K562 (cell line): ENCODE measurements around the gene COL4A1. TPM values are rescaled to one million over a fixed set of nuclear protein-coding genes. Genes with fewer than 3 reads are reported as not detected.

Experiments
- ATAC-seq: fragments of 200-7000 bp; cut with Tn5 transposase; 3 replicates; pipeline ENCODE4 v1.9.1; 2020; ENCODE audit warnings: moderate library complexity
- BruUV-seq: library from RNA; stranded (reverse); fragments of 400-500 nt; replicated peaks from 2 replicates; lab custom pipeline; 2021; lab: Mats Ljungman, UMichigan
- CTCF ChIA-PET: fragments of 300-600 bp; formaldehyde crosslinking; extraction: SDS; loops from one replicate; lab custom pipeline; 2021; ENCODE audit warnings: low intra/inter-chr PET ratio; lab: Yijun Ruan, JAX
- POLR2A ChIA-PET: fragments of 300-600, 350-650 bp; sonication (Branson Sonifier 250); formaldehyde crosslinking; extraction: SDS; loops from one replicate; lab custom pipeline; 2021; ENCODE audit warnings: antibody characterized with exemption, inconsistent platforms; lab: Yijun Ruan, JAX
- DNase-seq, 4 experiments: peaks; one replicate each; pipeline versions ENCODE4 v3.0.0 to v3.0.0-alpha.2; 2011 to 2018; ENCODE audit warnings: low spot score in 3 of 4, mixed read lengths in 3 of 4; ENCODE audit errors: extremely low read depth in 1 of 4
- FAIRE-seq: peaks from 2 replicates; lab custom pipeline; 2011; peaks lifted over from hg19 to GRCh38; lab: Jason Lieb, UNC
- H2AFZ ChIP-seq: 2 replicates; pipeline ENCODE4 v1.6.0; 2011; ENCODE audit warnings: low read depth, low read length, control low read depth, inconsistent platforms
- H3K27ac ChIP-seq: fragments of 200-600 bp; 3 replicates; pipeline ENCODE4 v1.8.0; 2011; ENCODE audit warnings: low read depth, mild to moderate bottlenecking, control low read depth, inconsistent platforms, low read length, moderate library complexity, mixed read lengths; ENCODE audit errors: extremely low read depth
- H3K27me3 ChIP-seq, 2 experiments: fragments of 300-600 bp in 1 of 2; 2 replicates in 1 of 2; 3 replicates in 1 of 2; pipeline versions ENCODE4 v1.6.0 to v1.8.0; 2011; ENCODE audit warnings: inconsistent platforms in 2 of 2, low read length in 2 of 2, mild to moderate bottlenecking in 1 of 2, mixed read lengths in 1 of 2, moderate library complexity in 1 of 2; ENCODE audit not compliant: control insufficient read depth in 2 of 2, insufficient read depth in 2 of 2
- H3K36me3 ChIP-seq: fragments of 300-600 bp; 3 replicates; pipeline ENCODE4 v1.8.0; 2011; ENCODE audit warnings: mild to moderate bottlenecking, low read length, inconsistent platforms; ENCODE audit not compliant: control insufficient read depth, insufficient read depth
- H3K4me1 ChIP-seq, 2 experiments: fragments of 200-600 bp in 1 of 2; replicated peaks in 1 of 2; 2 replicates in 1 of 2; 3 replicates in 1 of 2; pipeline versions ENCODE4 v1.5.1 to v1.8.0; 2011; ENCODE audit warnings: inconsistent platforms in 2 of 2, low read length in 2 of 2, mild to moderate bottlenecking in 1 of 2, mixed read lengths in 1 of 2, moderate library complexity in 1 of 2; ENCODE audit not compliant: control insufficient read depth in 2 of 2, insufficient read depth in 2 of 2
- H3K4me2 ChIP-seq: 2 replicates; pipeline ENCODE4 v1.6.1; 2011; ENCODE audit warnings: low read length, control low read depth, inconsistent platforms, mixed read lengths; ENCODE audit not compliant: insufficient read depth
- H3K4me3 ChIP-seq: fragments of 200-600 bp; sonication (generic), shearing (Covaris generic); 2 replicates; pipeline ENCODE4 v1.5.1; 2016; ENCODE audit warnings: control low read depth, inconsistent platforms
- H3K79me2 ChIP-seq: fragments of 200-600 bp; 3 replicates; pipeline ENCODE4 v1.8.0; 2011; ENCODE audit warnings: low read length, inconsistent platforms; ENCODE audit not compliant: control insufficient read depth, insufficient read depth
- H3K9ac ChIP-seq, 2 experiments: 2 replicates each; pipeline versions ENCODE4 v1.6.0 to v1.6.1; 2011; ENCODE audit warnings: low read depth in 2 of 2, low read length in 2 of 2, control low read depth in 1 of 2, inconsistent platforms in 1 of 2, mild to moderate bottlenecking in 1 of 2, mixed read lengths in 1 of 2; ENCODE audit not compliant: insufficient read depth in 1 of 2
- H3K9me1 ChIP-seq: one replicate; pipeline ENCODE4 v1.6.0; 2011; ENCODE audit warnings: inconsistent platforms, mild to moderate bottlenecking, low read length, moderate library complexity; ENCODE audit not compliant: control insufficient read depth, insufficient read depth
- H3K9me3 ChIP-seq: replicated peaks from 2 replicates; pipeline ENCODE4 v1.5.1; 2011; ENCODE audit warnings: low read depth, low read length, inconsistent platforms; ENCODE audit not compliant: control insufficient read depth, insufficient read depth
- H4K20me1 ChIP-seq: replicated peaks from 2 replicates; pipeline ENCODE4 v1.6.1; 2011; ENCODE audit warnings: low read length, inconsistent platforms, mixed read lengths; ENCODE audit not compliant: control insufficient read depth, insufficient read depth
- CEBPG ChIP-seq, 3 experiments: fragments of 200-800 bp in 1 of 3; sonication (Bioruptor generic) in 1 of 3; sonication (generic) in 1 of 3; formaldehyde crosslinking in 1 of 3; IDR thresholded peaks in 2 of 3; conservative IDR thresholded peaks in 1 of 3; 2 replicates each; pipeline versions ENCODE4 v1.6.1 to v1.8.0; 2016 to 2022; ENCODE audit warnings: missing compliant biosample characterization in 2 of 3, missing genetic modification characterization in 2 of 3, mild to moderate bottlenecking in 1 of 3, missing genetic modification reagents in 1 of 3
- FOXJ2 ChIP-seq: fragments of 200-800 bp; sonication (Bioruptor generic); IDR thresholded peaks from 2 replicates; pipeline ENCODE4 v1.6.1; 2016; ENCODE audit warnings: missing genetic modification characterization, missing compliant biosample characterization
- ILF3 ChIP-seq: fragments of 450-650 bp; IDR thresholded peaks from 2 replicates; pipeline ENCODE4 v1.6.1; 2018; ENCODE audit warnings: antibody characterized with exemption, mild to moderate bottlenecking, moderate library complexity, borderline replicate concordance
- MTA3 ChIP-seq: fragments of 450-650 bp; formaldehyde crosslinking; IDR thresholded peaks from 2 replicates; pipeline ENCODE4 v1.6.1; 2017; ENCODE audit warnings: mild to moderate bottlenecking, borderline replicate concordance
- MYBL2 ChIP-seq, 2 experiments: fragments of 450-650 bp in 1 of 2; sonication (generic) in 1 of 2; formaldehyde crosslinking in 1 of 2; IDR thresholded peaks; 2 replicates each; pipeline versions ENCODE4 v1.6.1 to v1.8.1; 2017 to 2022; ENCODE audit warnings: borderline replicate concordance in 1 of 2, inconsistent platforms in 1 of 2, low read depth in 1 of 2, mild to moderate bottlenecking in 1 of 2, missing genetic modification reagents in 1 of 2, moderate library complexity in 1 of 2
- PRDM10 ChIP-seq: fragments of 450-650 bp; IDR thresholded peaks from 2 replicates; pipeline ENCODE4 v1.6.1; 2018; ENCODE audit not compliant: partially characterized antibody
- TARDBP ChIP-seq: fragments of 450-650 bp; IDR thresholded peaks from 2 replicates; pipeline ENCODE4 v1.6.1; 2016
- WGBS: fragments of 100-300 bp; shearing (Covaris generic); methylation state at CpG from one replicate; pipeline ENCODE4 v1.1.6; 2016; ENCODE audit warnings: low coverage, mixed read lengths; ENCODE audit not compliant: insufficient coverage; ENCODE audit errors: missing lambda C conversion rate; 5-methylcytosine and 5-hydroxymethylcytosine counted together
- in situ Hi-C: fragments of 300-500 bp; cut with MboI; formaldehyde crosslinking; loops from 4 replicates; pipeline ENCODE4 v1.15.0; 2018; ENCODE audit warnings: inconsistent platforms, mixed read lengths
- intact Hi-C: fragments of 100-400 bp; cut with micrococcal nuclease; formaldehyde crosslinking; loops from 2 replicates; pipeline ENCODE4 v1.14.2; 2022
- polyA plus RNA-seq, 8 experiments: library from polyadenylated mRNA; depleted of rRNA in 4 of 8; stranded (reverse) in 5 of 8; unstranded in 3 of 8; fragments of >200 nt; fragmentation: Nextera tagmentation in 2 of 8; fragmentation: Illumina TruSeq in 1 of 8; extraction: Ambion mirVana in 2 of 8; extraction: Trizol in 1 of 8; gene quantifications; 2 replicates each; pipeline versions ENCODE4 v1.2.1 to v1.2.3, GENCODE V29; 2011 to 2014; ENCODE audit warnings: inconsistent platforms in 1 of 8, missing spikeins in 1 of 8
- total RNA-seq, 7 experiments: library from RNA; depleted of rRNA in 6 of 7; stranded (reverse); fragments of >200 nt in 6 of 7; fragmentation: Illumina TruSeq in 2 of 7; extraction: Trizol in 2 of 7; gene quantifications; 2 replicates each; pipeline versions ENCODE4 v1.2.1 to v1.2.3, GENCODE V29; 2011 to 2021; ENCODE audit warnings: low replicate concordance in 1 of 7

COL4A1 gene
- total and polyA plus RNA-seq, 9 of the 15 experiments (the other 6 are each of a cell fraction or from before 2014, with no cell fraction given), result 0.35 TPM; not detected in 8

GRCh38 chr13:110326263-110326904 lies 19.4 kb upstream of the COL4A1 start (continued):
- TF ChIP-seq CEBPG (CRISPR knock-in tag; IDR thresholded peaks at IDR 0.05) (no peak), CEBPG (tag; conservative IDR thresholded peaks at IDR 0.05 in 1 of 2, IDR thresholded peaks at IDR 0.05 in 1 of 2) (no peak), TARDBP (no peak), ILF3 (no peak)
- TF ChIP-seq, all 486 proteins: peak for 0

GRCh38 chr13:110324026-110324749 lies 17.2 kb upstream of the COL4A1 start:
- ChIA-PET CTCF (no interaction called here), POLR2A (interaction anchor here (0.6 to 1.2 kb wide), 4 partner anchors 8 to 474 kb away, joined by 3 to 5 read pairs (median 3); no protein-coding TSS in a partner anchor)
- Histone ChIP-seq H3K27ac (no peak overlapping the region), H3K36me3 (no peaks in the 10 kb centered on the region), H3K9ac (no peak overlapping the region), H3K9me1 (no peaks in the 10 kb centered on the region), H3K4me3 (no peak overlapping the region), H4K20me1 (no peaks in the 10 kb centered on the region), H3K27me3 (peaks cover 0 to 22% of the 10 kb centered on the region in 2 experiments; a peak in 3 of 5 replicates), H3K9me3 (no peaks in the 10 kb centered on the region), H3K79me2 (no peaks in the 10 kb centered on the region), H2AFZ (no peak overlapping the region), H3K4me1 (no peaks in the 10 kb centered on the region), H3K4me2 (no peak overlapping the region)
- ATAC-seq, result no peak
- no peak for DNase-seq
- no TSS peak for BruUV-seq
- no peak for FAIRE-seq
- no peak for TF ChIP-seq FOXJ2
- no peak for TF ChIP-seq PRDM10
- no peak for TF ChIP-seq MYBL2 (IDR thresholded peaks at IDR 0.05; ENCODE audit: low read depth)
- TF ChIP-seq MYBL2 (CRISPR knock-in tag; IDR thresholded peaks at IDR 0.05; ENCODE audit: borderline replicate concordance), result no peak
- TF ChIP-seq MTA3, result no peak
- no peak for TF ChIP-seq CEBPG (CRISPR knock-in tag; IDR thresholded peaks at IDR 0.05)
- TF ChIP-seq CEBPG (tag; conservative IDR thresholded peaks at IDR 0.05 in 1 of 2, IDR thresholded peaks at IDR 0.05 in 1 of 2), result no peak
- in situ Hi-C loops (no loop called here), intact Hi-C loops (no loop called here)
- 0% methylated on average over 7 of the region's 10 CpGs for WGBS
